Nephron (organoid): Measurements from ENCODE around the gene ASB15.
A peak's percentile ranks its signal among the peaks of the same experiment; 100 is the strongest.

Source experiments
- H3K27ac Mint-ChIP-seq, 3 experiments: 2 replicates each; pipeline ENCODE4 v1.8.0; 2020; ENCODE audit warnings: mixed read lengths in 3 of 3, mild to moderate bottlenecking in 2 of 3, moderate library complexity in 1 of 3
- H3K27me3 Mint-ChIP-seq: 2 replicates; pipeline ENCODE4 v1.8.0; 2021; ENCODE audit warnings: low read depth, mild to moderate bottlenecking, moderate library complexity, mixed read lengths
- H3K36me3 Mint-ChIP-seq: 2 replicates; pipeline ENCODE4 v1.8.0; 2020; ENCODE audit warnings: low read depth, mixed read lengths
- H3K4me1 Mint-ChIP-seq: 2 replicates; pipeline ENCODE4 v1.8.0; 2020; ENCODE audit warnings: mixed read lengths
- H3K4me3 Mint-ChIP-seq, 3 experiments: 2 replicates each; pipeline ENCODE4 v1.8.0; 2020; ENCODE audit warnings: mild to moderate bottlenecking in 3 of 3, mixed read lengths in 3 of 3, moderate library complexity in 2 of 3
- H3K9me3 Mint-ChIP-seq: 2 replicates; pipeline ENCODE4 v1.8.0; 2020; ENCODE audit warnings: mixed read lengths
- CTCF ChIP-seq, 3 experiments: fragments of 200-600 bp; sonication (generic); IDR thresholded peaks; one replicate each; pipeline ENCODE4 v1.5.0; 2021; ENCODE audit warnings: antibody characterized with exemption in 3 of 3; ENCODE audit not compliant: unreplicated experiment in 3 of 3

The ASB15 gene

GRCh38 chr7:123609883-123610239 is 8.2 kb downstream of the ASB15 start:
- no peaks in the 10 kb centered on the region for H3K36me3 Mint-ChIP-seq
- no peak overlapping the region for H3K4me3 Mint-ChIP-seq
- no peaks in the 10 kb centered on the region for H3K27me3 Mint-ChIP-seq
- peaks cover 28% of the 10 kb centered on the region for H3K4me1 Mint-ChIP-seq
- H3K27ac Mint-ChIP-seq, result peak overlapping the region in 1 of 3 experiments; percentile 59
- H3K9me3 Mint-ChIP-seq, result no peaks in the 10 kb centered on the region
- no peak for TF ChIP-seq CTCF (IDR thresholded peaks at IDR 0.05; ENCODE audit: unreplicated experiment in 3 of 3)

GRCh38 chr7:123612024-123612423 is 10.4 kb downstream of the ASB15 start:
- H3K27me3 Mint-ChIP-seq, result no peaks in the 10 kb centered on the region
- H3K9me3 Mint-ChIP-seq, result no peaks in the 10 kb centered on the region
- no peak for TF ChIP-seq CTCF (IDR thresholded peaks at IDR 0.05; ENCODE audit: unreplicated experiment in 3 of 3)
- peak overlapping the region in 1 of 3 experiments; percentile 4 for H3K27ac Mint-ChIP-seq
- H3K36me3 Mint-ChIP-seq, result no peaks in the 10 kb centered on the region
- peaks cover 37% of the 10 kb centered on the region for H3K4me1 Mint-ChIP-seq
- H3K4me3 Mint-ChIP-seq, result no peak overlapping the region

GRCh38 chr7:123615344-123615743 is 13.7 kb downstream of the ASB15 start:
- Mint-ChIP-seq H3K9me3 (no peaks in the 10 kb centered on the region), H3K27me3 (no peaks in the 10 kb centered on the region), H3K4me1 (peaks cover 23% of the 10 kb centered on the region), H3K4me3 (no peak overlapping the region), H3K27ac (peak overlapping the region; percentile 66 to 93 (median 88)), H3K36me3 (no peaks in the 10 kb centered on the region)
- TF ChIP-seq CTCF (IDR thresholded peaks at IDR 0.05; ENCODE audit: unreplicated experiment in 3 of 3), result no peak

- H3K27me3 Mint-ChIP-seq, result no peaks in the 10 kb centered on the region
- no peaks in the 10 kb centered on the region for H3K36me3 Mint-ChIP-seq
- TF ChIP-seq CTCF (IDR thresholded peaks at IDR 0.05; ENCODE audit: unreplicated experiment in 3 of 3), result no peak
- H3K9me3 Mint-ChIP-seq, result no peaks in the 10 kb centered on the region
- no peak overlapping the region for H3K27ac Mint-ChIP-seq
- H3K4me3 Mint-ChIP-seq, result no peak overlapping the region
- H3K4me1 Mint-ChIP-seq, result peaks cover 23% of the 10 kb centered on the region
Measured at GRCh38 chr7:123616223-123616622, 14.6 kb downstream of the ASB15 start.

- Mint-ChIP-seq H3K9me3 (no peaks in the 10 kb centered on the region), H3K4me1 (peaks cover 6% of the 10 kb centered on the region), H3K27ac (no peak overlapping the region), H3K27me3 (no peaks in the 10 kb centered on the region), H3K4me3 (no peak overlapping the region), H3K36me3 (no peaks in the 10 kb centered on the region)
- TF ChIP-seq CTCF (IDR thresholded peaks at IDR 0.05; ENCODE audit: unreplicated experiment in 3 of 3), result no peak
Measured at GRCh38 chr7:123621707-123622106, 20.1 kb downstream of the ASB15 start.

GRCh38 chr7:123622660-123623386 is 21.2 kb downstream of the ASB15 start:
- no peak for TF ChIP-seq CTCF (IDR thresholded peaks at IDR 0.05; ENCODE audit: unreplicated experiment in 3 of 3)
- H3K27ac Mint-ChIP-seq, result no peak overlapping the region
- no peaks in the 10 kb centered on the region for H3K27me3 Mint-ChIP-seq
- peaks cover 6% of the 10 kb centered on the region for H3K4me1 Mint-ChIP-seq
- H3K36me3 Mint-ChIP-seq, result no peaks in the 10 kb centered on the region
- H3K4me3 Mint-ChIP-seq, result no peak overlapping the region
- H3K9me3 Mint-ChIP-seq, result no peaks in the 10 kb centered on the region
